GM19023 (cell line): ENCODE results near the gene LRMDA.

Source experiments
- ATAC-seq: cut with Tn5 transposase; IDR thresholded peaks from one replicate; pipeline ENCODE4 v1.9.1; 2021; ENCODE audit warnings: mild to moderate bottlenecking, moderate library complexity; ENCODE audit not compliant: unreplicated experiment

The LRMDA gene

GRCh38 chr10:75967491-75967890 is 536.1 kb downstream of the LRMDA start:
- ATAC-seq: no peak

DNA sequence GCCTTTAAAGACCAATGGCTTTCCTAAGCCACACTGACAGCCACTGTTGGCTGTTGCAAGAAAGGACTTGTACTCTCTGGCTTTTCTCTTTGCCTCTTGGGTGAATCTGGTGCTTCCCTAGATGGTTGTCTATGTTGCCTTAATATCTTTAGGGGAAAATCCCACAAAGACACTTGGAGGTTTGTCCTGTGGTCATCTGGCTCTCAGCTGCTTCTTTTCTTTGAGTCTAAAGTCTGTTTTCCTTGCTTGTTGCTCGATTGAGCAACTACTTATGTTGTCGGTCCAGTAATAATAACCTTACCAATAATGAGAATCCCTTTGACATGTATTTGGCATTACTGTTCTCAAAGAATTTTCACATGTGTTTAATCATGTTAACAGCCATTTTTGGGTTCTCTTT is 537.6 kb downstream of the LRMDA start:
- ATAC-seq: no peak

DNA sequence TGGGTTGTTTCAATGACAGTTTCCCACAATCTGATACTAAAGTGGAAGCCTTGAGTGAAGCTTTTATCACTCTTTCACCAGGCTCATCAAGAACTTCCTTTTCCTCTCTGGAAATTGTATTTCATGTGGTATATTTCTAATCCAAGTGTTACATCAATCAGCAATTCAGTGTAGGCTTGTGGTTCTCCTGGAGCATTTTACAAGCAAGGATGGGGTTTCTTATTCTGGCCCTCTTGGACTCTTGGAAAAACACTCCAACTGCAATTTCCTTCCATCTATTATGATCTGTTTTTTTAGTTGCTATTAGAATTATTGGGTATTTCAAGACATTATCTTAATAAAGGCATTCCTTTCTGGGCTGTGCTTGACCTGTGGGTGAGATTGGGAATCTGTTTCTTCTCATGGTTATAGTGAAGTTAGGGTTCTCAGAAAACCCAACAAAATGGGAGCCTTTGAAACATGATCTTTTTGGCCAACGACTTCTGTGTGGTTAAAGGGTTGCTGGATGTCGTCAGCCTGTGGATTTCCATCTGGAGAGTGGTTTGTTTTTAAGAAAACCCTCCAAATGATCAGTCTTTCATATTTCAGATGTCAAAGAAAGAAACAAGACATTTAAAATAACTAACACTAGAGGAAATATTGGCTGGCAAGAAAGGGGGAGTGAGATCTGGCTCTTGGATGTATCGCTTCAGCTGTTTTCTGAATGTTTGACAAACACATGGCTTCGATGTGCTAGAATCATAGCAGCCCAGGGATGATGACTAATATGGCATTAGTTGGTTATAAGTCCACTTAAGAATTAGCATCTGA is 540.2 kb downstream of the LRMDA start:
- no peak for ATAC-seq

GRCh38 chr10:75972491-75973276 is 541.3 kb downstream of the LRMDA start:
- ATAC-seq: no peak

- no peak for ATAC-seq
Measured at GRCh38 chr10:75974080-75974479, 542.7 kb downstream of the LRMDA start.

GRCh38 chr10:75976681-75977080 is 545.3 kb downstream of the LRMDA start:
- ATAC-seq: no peak

- no peak for ATAC-seq
Measured at GRCh38 chr10:75977139-75977538, 545.7 kb downstream of the LRMDA start.

DNA sequence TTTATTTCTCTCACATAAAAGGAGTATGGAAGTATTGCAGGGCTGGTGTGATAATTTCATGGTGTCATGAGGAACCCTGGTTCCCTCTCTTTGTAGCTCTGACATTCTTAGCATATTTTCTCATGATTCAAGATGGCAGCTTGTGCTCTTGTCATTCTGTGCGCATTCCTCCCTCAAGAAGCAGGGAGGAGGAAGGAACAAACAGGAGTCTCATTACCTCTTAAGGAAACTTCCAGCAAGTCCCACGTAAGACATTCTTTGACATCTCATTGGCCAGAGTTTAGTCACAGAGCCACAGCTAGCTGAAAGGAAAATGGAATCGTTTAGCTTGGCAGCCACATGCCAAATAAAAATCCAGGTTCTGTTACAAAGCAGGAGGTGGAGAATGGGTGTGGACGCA is 546.8 kb downstream of the LRMDA start:
- no peak for ATAC-seq

- no peak for ATAC-seq
Measured at GRCh38 chr10:75980419-75981002, 549.1 kb downstream of the LRMDA start.

- ATAC-seq: no peak
Measured at GRCh38 chr10:75982611-75983369, 551.4 kb downstream of the LRMDA start.

- no peak for ATAC-seq
Measured at GRCh38 chr10:75984067-75984466, 552.6 kb downstream of the LRMDA start.

- no peak for ATAC-seq
Measured at GRCh38 chr10:75987616-75988015, 556.2 kb downstream of the LRMDA start.

GRCh38 chr10:75994357-75995040 is 563.1 kb downstream of the LRMDA start:
- ATAC-seq: no peak

- no peak for ATAC-seq
Measured at GRCh38 chr10:75995041-75995430, 563.6 kb downstream of the LRMDA start.

- ATAC-seq: no peak
Measured at GRCh38 chr10:75995720-75996119, 564.3 kb downstream of the LRMDA start.

DNA sequence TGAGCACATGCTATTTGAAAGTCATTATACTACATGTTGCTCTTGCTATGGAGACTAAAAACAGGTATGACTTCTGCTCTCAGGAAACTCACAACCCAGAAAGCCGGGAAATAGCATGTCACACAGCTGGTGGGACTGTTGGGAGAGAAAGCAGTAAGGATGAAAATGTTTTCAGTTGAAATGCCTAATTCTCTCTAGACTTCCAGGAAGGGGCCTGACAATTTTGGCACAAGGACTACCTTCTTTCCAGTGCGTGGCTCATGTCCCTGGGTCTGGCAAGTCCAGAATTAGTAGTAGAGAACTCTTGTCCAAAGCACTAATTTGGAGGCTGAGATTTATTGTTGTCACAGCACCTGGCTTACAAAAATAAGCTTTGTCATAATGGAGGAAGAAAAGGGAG is 567.6 kb downstream of the LRMDA start:
- no peak for ATAC-seq

DNA sequence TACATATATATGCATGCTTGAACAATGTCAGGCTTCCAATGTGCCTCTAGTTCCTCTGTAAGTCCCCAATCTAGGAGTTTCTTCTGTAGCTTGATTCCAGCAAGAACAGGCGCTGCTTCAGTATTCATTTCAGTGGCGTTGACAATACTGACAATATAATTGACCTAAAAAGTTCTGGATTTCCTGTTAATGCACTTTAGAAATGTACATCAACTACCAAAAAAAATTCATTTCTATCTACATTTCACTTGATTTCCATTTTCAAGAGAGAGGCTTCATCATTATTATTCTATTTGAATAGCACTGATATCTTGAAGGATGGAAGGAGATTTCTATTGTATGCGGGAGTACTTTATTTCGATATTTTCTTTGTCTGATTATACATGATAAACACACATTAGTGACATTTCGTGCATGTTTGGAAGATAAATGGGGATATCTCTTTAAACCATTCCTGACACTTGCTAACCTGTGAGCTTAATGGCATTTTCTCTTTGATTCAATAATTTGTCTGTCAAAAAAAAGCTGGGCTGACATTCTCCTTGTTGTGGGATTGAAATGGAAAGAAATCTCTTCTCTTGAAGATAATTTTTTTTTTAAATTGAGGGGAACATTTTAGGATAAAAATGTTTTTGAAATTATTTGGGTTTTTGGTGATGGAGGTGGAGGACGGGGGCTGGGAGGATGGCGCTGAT is 568.2 kb downstream of the LRMDA start:
- ATAC-seq: no peak

DNA sequence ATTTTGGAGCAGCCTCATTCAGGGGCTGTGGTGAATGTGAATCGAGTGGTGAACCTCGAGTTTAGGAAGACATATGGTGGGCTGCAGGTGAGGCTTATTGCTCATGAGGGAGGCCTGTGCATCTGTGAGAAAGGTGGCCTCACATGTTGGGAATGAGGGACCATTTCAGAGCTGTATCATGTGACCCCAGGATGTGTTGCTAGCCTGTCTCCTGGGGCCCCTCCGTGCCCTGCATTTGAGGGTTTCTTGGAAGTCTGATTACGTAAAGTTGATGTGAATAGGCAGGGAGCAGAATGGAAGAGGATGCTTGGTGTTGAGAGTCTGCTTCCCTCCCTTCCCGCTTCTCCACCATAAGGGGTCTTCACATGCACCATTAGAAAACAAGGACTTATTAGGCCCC is 569.1 kb downstream of the LRMDA start:
- ATAC-seq: no peak

DNA sequence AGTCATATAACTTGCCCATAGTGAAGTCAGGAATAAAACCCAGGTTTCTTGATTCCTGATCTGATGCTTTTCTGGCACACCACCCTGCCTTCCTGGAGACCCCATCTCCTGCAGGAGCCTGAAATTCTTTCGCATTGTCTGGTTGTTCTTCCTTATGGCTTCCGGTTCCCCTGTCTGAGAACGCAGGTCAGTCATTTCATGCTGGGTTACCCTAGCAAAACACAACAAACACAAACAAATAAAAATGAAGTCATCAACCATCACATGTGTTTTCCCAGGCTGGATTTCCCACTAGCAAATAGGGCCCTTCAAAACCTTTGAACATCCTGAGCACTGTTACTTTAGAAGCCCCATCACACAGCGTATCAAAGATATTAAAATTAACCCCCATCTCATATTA is 569.6 kb downstream of the LRMDA start:
- no peak for ATAC-seq

DNA sequence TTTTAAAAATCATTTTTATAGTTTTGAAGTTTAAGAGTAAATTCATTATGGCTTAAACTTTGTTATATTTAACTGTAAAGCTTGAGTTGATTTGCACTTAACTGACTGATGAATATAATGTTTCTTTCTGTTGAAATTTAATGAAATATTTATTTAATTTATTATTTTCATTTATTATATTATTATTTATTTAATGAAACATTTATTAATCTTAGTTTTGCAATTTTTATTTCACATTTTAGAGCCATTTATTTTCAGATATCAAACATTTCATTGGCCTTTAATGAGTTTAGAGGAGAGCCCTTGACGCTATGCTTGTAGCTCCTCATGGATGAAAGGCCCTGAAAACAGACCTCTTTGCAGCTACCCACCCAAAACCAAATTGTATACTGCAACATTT is 570.0 kb downstream of the LRMDA start:
- no peak for ATAC-seq
